ENCODE measurements around the gene MSI2. TPM values are rescaled to one million over a fixed set of nuclear protein-coding genes. Genes with fewer than 3 reads are reported as not detected.

The MSI2 gene
- total RNA-seq, 1 donor from 2014 or later: 33.8 TPM

DNA sequence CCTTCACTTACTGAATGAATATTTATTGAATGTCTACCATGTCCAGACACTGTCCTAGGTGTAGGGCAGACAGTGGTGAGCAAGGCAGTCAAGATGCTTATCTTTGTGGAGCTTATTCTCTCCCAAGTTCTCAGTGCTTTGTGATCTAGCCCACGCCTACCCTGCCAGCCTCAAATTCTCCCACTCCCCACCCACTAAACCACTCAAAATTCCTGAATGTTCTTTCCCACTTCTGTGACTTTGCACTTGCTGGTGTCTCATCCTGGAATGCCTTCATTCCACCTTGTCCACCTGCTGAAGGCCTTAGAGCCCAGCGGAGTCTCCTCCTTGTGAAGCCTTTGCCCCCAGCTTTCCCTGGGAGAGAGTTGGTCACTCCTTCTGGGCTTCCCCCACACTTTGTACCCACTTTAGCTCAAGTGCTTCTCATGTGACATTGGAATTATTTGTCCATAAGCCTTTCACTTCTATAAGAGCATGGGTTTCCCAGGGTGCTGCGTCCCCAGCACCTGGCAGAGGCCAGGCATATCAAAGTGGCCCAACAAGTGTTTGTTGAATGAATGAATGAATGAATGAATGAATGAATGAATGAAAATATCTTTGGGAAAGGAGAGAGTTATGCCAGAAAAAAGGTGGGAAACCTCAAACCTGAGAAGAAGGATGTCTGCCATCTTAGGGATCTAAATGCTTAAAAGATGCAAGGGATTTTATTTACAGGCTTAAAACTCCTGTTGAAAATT is 465.8 kb downstream of the MSI2 start:
- TF ChIP-seq, protein P1, sequence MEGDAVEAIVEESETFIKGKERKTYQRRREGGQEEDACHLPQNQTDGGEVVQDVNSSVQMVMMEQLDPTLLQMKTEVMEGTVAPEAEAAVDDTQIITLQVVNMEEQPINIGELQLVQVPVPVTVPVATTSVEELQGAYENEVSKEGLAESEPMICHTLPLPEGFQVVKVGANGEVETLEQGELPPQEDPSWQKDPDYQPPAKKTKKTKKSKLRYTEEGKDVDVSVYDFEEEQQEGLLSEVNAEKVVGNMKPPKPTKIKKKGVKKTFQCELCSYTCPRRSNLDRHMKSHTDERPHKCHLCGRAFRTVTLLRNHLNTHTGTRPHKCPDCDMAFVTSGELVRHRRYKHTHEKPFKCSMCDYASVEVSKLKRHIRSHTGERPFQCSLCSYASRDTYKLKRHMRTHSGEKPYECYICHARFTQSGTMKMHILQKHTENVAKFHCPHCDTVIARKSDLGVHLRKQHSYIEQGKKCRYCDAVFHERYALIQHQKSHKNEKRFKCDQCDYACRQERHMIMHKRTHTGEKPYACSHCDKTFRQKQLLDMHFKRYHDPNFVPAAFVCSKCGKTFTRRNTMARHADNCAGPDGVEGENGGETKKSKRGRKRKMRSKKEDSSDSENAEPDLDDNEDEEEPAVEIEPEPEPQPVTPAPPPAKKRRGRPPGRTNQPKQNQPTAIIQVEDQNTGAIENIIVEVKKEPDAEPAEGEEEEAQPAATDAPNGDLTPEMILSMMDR (IDR thresholded peaks at IDR 0.05; ENCODE audit: insufficient read depth, low read length, poor library complexity, severe bottlenecking): no peak
- H3K36me3 ChIP-seq (ENCODE audit: control insufficient read depth, insufficient read depth, low read length): no peaks in the 10 kb centered on the region
- DNase-seq (ENCODE audit: low read depth): no peak
- peaks cover 28% of the 10 kb centered on the region for H3K27me3 ChIP-seq (ENCODE audit: control insufficient read depth, insufficient read depth, low read length)
- no peak overlapping the region for H3K4me3 ChIP-seq (ENCODE audit: low read depth, low read length)

DNA sequence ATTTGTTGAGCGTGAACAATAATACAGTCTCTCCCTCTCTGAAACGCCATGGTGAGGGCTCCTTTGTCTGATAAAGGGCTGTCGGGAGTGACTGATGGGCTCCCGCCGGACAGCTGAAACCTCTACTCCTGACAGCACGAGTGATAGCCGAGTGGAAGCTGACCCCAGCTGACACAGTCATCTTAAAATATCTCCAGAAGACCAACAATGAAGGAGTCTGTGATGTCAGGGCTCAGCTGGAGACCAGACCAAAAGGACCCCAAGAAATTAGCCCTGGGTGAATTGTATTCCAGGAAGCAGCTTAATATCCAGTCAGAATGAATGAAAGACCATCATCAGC is 466.4 kb downstream of the MSI2 start:
- TF ChIP-seq, protein P1 (IDR thresholded peaks at IDR 0.05; ENCODE audit: insufficient read depth, low read length, poor library complexity, severe bottlenecking): no peak
- no peak for DNase-seq (ENCODE audit: low read depth)
- no peaks in the 10 kb centered on the region for H3K36me3 ChIP-seq (ENCODE audit: control insufficient read depth, insufficient read depth, low read length)
- peaks cover 32% of the 10 kb centered on the region for H3K27me3 ChIP-seq (ENCODE audit: control insufficient read depth, insufficient read depth, low read length)
- no peak overlapping the region for H3K4me3 ChIP-seq (ENCODE audit: low read depth, low read length)

DNA sequence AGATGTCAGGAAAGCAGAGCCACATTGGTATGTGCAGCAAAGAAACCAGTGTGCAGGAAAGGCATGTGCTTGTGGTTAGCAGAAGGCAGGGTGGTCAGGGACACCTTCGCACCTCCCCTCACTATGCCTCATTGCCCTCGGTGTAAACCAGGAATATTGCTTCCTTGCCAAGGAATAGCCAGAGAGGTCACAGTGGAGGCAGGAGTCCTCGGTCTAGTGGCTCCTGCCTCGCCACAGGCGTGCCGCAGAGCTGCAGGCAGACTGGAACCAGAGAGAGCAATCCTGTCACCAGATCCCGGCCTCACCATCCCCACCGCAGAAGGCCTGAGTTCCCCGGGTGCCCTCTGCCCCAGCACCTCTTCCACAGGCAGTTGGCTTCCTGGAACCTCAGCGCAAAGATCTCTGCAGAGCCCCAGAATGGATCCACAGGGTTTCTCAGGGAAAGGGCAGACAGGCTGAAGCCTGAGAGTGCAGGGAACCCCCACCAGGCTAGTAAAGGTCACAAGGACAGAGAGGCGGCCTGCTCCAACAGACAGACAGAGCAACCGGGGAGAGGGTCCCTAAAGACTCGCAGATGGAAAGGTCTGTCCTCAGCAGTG is 467.2 kb downstream of the MSI2 start:
- TF ChIP-seq, protein P1 (IDR thresholded peaks at IDR 0.05; ENCODE audit: insufficient read depth, low read length, poor library complexity, severe bottlenecking): no peak
- H3K27me3 ChIP-seq (ENCODE audit: control insufficient read depth, insufficient read depth, low read length): peaks cover 38% of the 10 kb centered on the region
- DNase-seq (ENCODE audit: low read depth): peak; percentile 79
- H3K4me3 ChIP-seq (ENCODE audit: low read depth, low read length): no peak overlapping the region
- no peaks in the 10 kb centered on the region for H3K36me3 ChIP-seq (ENCODE audit: control insufficient read depth, insufficient read depth, low read length)

DNA sequence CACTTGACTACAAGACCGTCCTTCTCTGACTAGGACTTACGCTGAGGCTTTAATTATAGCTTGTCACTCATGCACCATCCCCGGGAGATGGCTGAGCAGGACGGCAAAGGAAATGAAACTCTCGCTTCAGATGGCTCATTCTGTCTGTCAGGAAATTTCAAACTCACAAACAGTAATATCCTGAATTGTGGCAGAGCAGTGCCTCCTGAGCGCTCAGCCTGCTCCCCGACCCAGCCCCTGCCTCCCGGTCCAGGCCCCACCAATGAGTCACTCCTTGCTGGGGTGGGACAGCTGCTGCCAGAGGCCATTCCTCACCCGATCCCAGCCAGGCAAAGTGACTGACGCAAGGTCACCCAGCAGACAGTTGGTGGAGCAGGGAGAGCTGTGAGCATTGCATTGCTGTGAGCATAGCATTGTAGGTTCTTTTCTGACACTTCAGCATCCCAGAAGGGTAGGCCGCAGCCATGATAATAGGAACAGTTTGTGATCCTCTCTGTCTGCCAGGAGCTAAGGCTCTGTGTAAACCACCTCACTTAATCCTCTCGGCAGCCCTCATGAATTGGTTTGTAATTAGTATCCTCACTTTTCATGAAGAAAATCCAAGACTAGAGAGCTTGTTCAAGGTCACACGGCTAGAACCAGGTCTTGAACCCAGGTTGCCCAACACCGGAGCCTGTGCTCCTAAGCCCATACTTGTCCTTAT is 467.9 kb downstream of the MSI2 start:
- DNase-seq (ENCODE audit: low read depth): no peak
- TF ChIP-seq, protein P1 (IDR thresholded peaks at IDR 0.05; ENCODE audit: insufficient read depth, low read length, poor library complexity, severe bottlenecking): no peak
- H3K27me3 ChIP-seq (ENCODE audit: control insufficient read depth, insufficient read depth, low read length): peaks cover 39% of the 10 kb centered on the region
- H3K36me3 ChIP-seq (ENCODE audit: control insufficient read depth, insufficient read depth, low read length): no peaks in the 10 kb centered on the region
- no peak overlapping the region for H3K4me3 ChIP-seq (ENCODE audit: low read depth, low read length)

DNA sequence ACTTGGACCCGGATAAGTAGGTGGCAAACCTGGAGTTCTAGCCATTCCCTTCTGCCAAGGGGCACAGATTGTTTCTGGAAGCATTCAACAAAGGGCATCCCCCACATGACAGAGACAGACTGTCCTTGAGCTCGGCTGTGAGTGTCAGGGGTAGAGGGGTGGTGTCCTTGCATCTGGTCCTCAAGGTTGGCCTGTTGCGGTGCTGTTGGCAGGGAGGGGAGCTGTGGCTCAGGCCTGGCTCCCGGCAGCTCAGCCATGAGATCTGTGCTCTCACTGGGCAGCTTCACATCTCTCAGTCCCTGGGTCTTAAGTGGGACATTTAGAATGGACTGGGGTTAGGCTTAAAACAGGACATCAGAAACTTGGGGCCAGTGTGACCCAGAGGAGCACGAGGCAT is 468.4 kb downstream of the MSI2 start:
- H3K36me3 ChIP-seq (ENCODE audit: control insufficient read depth, insufficient read depth, low read length): no peaks in the 10 kb centered on the region
- no peak overlapping the region for H3K4me3 ChIP-seq (ENCODE audit: low read depth, low read length)
- DNase-seq (ENCODE audit: low read depth): no peak
- peaks cover 35% of the 10 kb centered on the region for H3K27me3 ChIP-seq (ENCODE audit: control insufficient read depth, insufficient read depth, low read length)
- TF ChIP-seq, protein P1 (IDR thresholded peaks at IDR 0.05; ENCODE audit: insufficient read depth, low read length, poor library complexity, severe bottlenecking): no peak
